H9 (cell line): ENCODE results near the gene SLC29A2. TPM values are rescaled to one million over a fixed set of nuclear protein-coding genes. Genes with fewer than 3 reads are reported as not detected.

ENCODE experiments used
- DNase-seq: peaks from one replicate; pipeline ENCODE4 v3.0.0-alpha.2; 2017
- H2AFZ ChIP-seq: one replicate; pipeline ENCODE4 v1.6.1; 2013; ENCODE audit warnings: mild to moderate bottlenecking, low read length, control low read depth, moderate library complexity
- H2AK5ac ChIP-seq: 2 replicates; pipeline ENCODE4 v1.6.1; 2013; ENCODE audit warnings: low read length, control low read depth, mixed read lengths; ENCODE audit not compliant: insufficient read length
- H2BK120ac ChIP-seq: one replicate; pipeline ENCODE4 v1.6.1; 2013; ENCODE audit warnings: low read depth, mild to moderate bottlenecking, low read length, control low read depth, inconsistent platforms; ENCODE audit not compliant: poor library complexity, severe bottlenecking
- H2BK12ac ChIP-seq: 2 replicates; pipeline ENCODE4 v1.6.1; 2013; ENCODE audit warnings: low read length, control low read depth, mixed read lengths, low read depth; ENCODE audit not compliant: insufficient read length
- H2BK15ac ChIP-seq: 2 replicates; pipeline ENCODE4 v1.6.1; 2013; ENCODE audit warnings: low read depth, low read length, control low read depth
- H2BK20ac ChIP-seq: one replicate; pipeline ENCODE4 v1.6.1; 2013; ENCODE audit warnings: low read depth, mild to moderate bottlenecking, low read length, control low read depth, inconsistent platforms; ENCODE audit not compliant: poor library complexity, severe bottlenecking
- H2BK5ac ChIP-seq: 2 replicates; pipeline ENCODE4 v1.6.1; 2013; ENCODE audit warnings: low read length, control low read depth, mixed read lengths; ENCODE audit not compliant: insufficient read length
- H3K14ac ChIP-seq: 2 replicates; pipeline ENCODE4 v1.6.1; 2013; ENCODE audit warnings: low read length, control low read depth; ENCODE audit not compliant: insufficient read depth
- H3K18ac ChIP-seq: 2 replicates; pipeline ENCODE4 v1.6.1; 2013; ENCODE audit warnings: low read depth, mild to moderate bottlenecking, mixed read lengths, low read length, control low read depth; ENCODE audit not compliant: insufficient read length
- H3K23ac ChIP-seq: 2 replicates; pipeline ENCODE4 v1.6.1; 2013; ENCODE audit warnings: low read length, control low read depth, mixed read lengths, low read depth; ENCODE audit not compliant: insufficient read length
- H3K23me2 ChIP-seq: 2 replicates; pipeline ENCODE4 v1.6.1; 2013; ENCODE audit warnings: low read depth, mild to moderate bottlenecking, mixed read lengths, low read length, control low read depth; ENCODE audit not compliant: insufficient read length, poor library complexity, severe bottlenecking
- H3K27ac ChIP-seq: 2 replicates; pipeline ENCODE4 v1.5.1; 2013; ENCODE audit warnings: low read length, control low read depth, mixed read lengths, low read depth; ENCODE audit not compliant: insufficient read length
- H3K27me3 ChIP-seq: 2 replicates; pipeline ENCODE4 v1.6.1; 2013; ENCODE audit warnings: low read length, control low read depth, inconsistent platforms; ENCODE audit not compliant: insufficient read depth
- H3K4ac ChIP-seq: 2 replicates; pipeline ENCODE4 v1.6.1; 2013; ENCODE audit warnings: low read depth, mild to moderate bottlenecking, control low read depth, inconsistent platforms, low read length, moderate library complexity
- H3K4me1 ChIP-seq: 2 replicates; pipeline ENCODE4 v1.6.1; 2013; ENCODE audit warnings: low read length, control low read depth, inconsistent platforms; ENCODE audit not compliant: insufficient read depth
- H3K4me2 ChIP-seq: 2 replicates; pipeline ENCODE4 v1.6.1; 2013; ENCODE audit warnings: low read length, control low read depth, mixed read lengths; ENCODE audit not compliant: insufficient read length, insufficient read depth
- H3K56ac ChIP-seq: 2 replicates; pipeline ENCODE4 v1.6.1; 2013; ENCODE audit warnings: low read depth, mild to moderate bottlenecking, mixed read lengths, low read length, control low read depth; ENCODE audit not compliant: insufficient read length
- H3K79me1 ChIP-seq: 2 replicates; pipeline ENCODE4 v1.6.1; 2013; ENCODE audit warnings: low read depth, mild to moderate bottlenecking, moderate library complexity, low read length, control low read depth, inconsistent platforms; ENCODE audit not compliant: insufficient read depth, poor library complexity, severe bottlenecking
- H3K79me2 ChIP-seq: 2 replicates; pipeline ENCODE4 v1.6.1; 2013; ENCODE audit warnings: low read length, control low read depth, inconsistent platforms; ENCODE audit not compliant: insufficient read depth
- H3K9ac ChIP-seq: 2 replicates; pipeline ENCODE4 v1.6.1; 2013; ENCODE audit warnings: low read length, control low read depth, mixed read lengths; ENCODE audit not compliant: insufficient read length; ENCODE audit errors: extremely low read depth
- H3K9me3 ChIP-seq: one replicate; pipeline ENCODE4 v1.6.1; 2013; ENCODE audit warnings: low read depth, low read length, inconsistent platforms; ENCODE audit not compliant: control insufficient read depth
- H3T11ph ChIP-seq: one replicate; pipeline ENCODE4 v1.6.1; 2013; ENCODE audit warnings: mild to moderate bottlenecking, low read length, control low read depth, inconsistent platforms
- H4K20me1 ChIP-seq: one replicate; pipeline ENCODE4 v1.6.1; 2013; ENCODE audit not compliant: control insufficient read depth, insufficient read length, insufficient read depth
- H4K5ac ChIP-seq: 2 replicates; pipeline ENCODE4 v1.6.1; 2013; ENCODE audit warnings: low read depth, mild to moderate bottlenecking, mixed read lengths, low read length, control low read depth; ENCODE audit not compliant: insufficient read length
- H4K8ac ChIP-seq: replicated peaks from 2 replicates; pipeline ENCODE4 v1.6.1; 2013; ENCODE audit warnings: low read length, control low read depth, mixed read lengths, low read depth; ENCODE audit not compliant: insufficient read length
- H4K91ac ChIP-seq: 2 replicates; pipeline ENCODE4 v1.6.1; 2013; ENCODE audit warnings: low read depth, mild to moderate bottlenecking, moderate library complexity, mixed read lengths, low read length, control low read depth; ENCODE audit not compliant: insufficient read length
- H3K27ac Mint-ChIP-seq, 3 experiments: 2 replicates in 2 of 3; 3 replicates in 1 of 3; pipeline ENCODE4 v1.8.0; 2020 to 2021; ENCODE audit warnings: mixed read lengths in 3 of 3, mild to moderate bottlenecking in 1 of 3, moderate library complexity in 1 of 3
- H3K27me3 Mint-ChIP-seq: 2 replicates; pipeline ENCODE4 v1.8.0; 2021; ENCODE audit warnings: low read depth, mild to moderate bottlenecking, moderate library complexity, mixed read lengths
- H3K36me3 Mint-ChIP-seq, 3 experiments: 2 replicates in 2 of 3; 3 replicates in 1 of 3; pipeline ENCODE4 v1.8.0; 2020 to 2021; ENCODE audit warnings: low read depth in 3 of 3, mixed read lengths in 3 of 3; ENCODE audit not compliant: insufficient read depth in 1 of 3
- H3K4me1 Mint-ChIP-seq, 2 experiments: 2 replicates each; pipeline ENCODE4 v1.8.0; 2020; ENCODE audit warnings: mixed read lengths in 2 of 2
- H3K4me3 Mint-ChIP-seq, 2 experiments: 2 replicates in 1 of 2; 3 replicates in 1 of 2; pipeline ENCODE4 v1.8.0; 2020 to 2021; ENCODE audit warnings: mild to moderate bottlenecking in 2 of 2, mixed read lengths in 2 of 2, moderate library complexity in 1 of 2
- H3K9me3 Mint-ChIP-seq, 2 experiments: 2 replicates in 1 of 2; 3 replicates in 1 of 2; pipeline ENCODE4 v1.8.0; 2020; ENCODE audit warnings: mild to moderate bottlenecking in 2 of 2, mixed read lengths in 2 of 2, moderate library complexity in 1 of 2
- WGBS: extraction: QIAGEN DNeasy Blood & Tissue Kit; methylation state at CpG from one replicate; pipeline ENCODE4 v1.1.7; 2013; ENCODE audit warnings: missing lambda C conversion rate, low lambda C conversion rate, mixed read lengths; ENCODE audit not compliant: insufficient read length; ENCODE audit errors: extremely low coverage; 5-methylcytosine and 5-hydroxymethylcytosine counted together
- total RNA-seq: library from RNA; stranded (reverse); gene quantifications from 2 replicates; pipeline ENCODE4 v1.2.1, GENCODE V29; 2021
- TF ChIP-seq, protein P1 (sequence below): fragments of 200-600 bp; sonication (generic); conservative IDR thresholded peaks from 3 replicates; pipeline ENCODE4 v1.8.0; 2021; ENCODE audit warnings: antibody characterized with exemption, mild to moderate bottlenecking

SLC29A2 gene
- total RNA-seq, 1 experiment from 2014 or later, result 29.8 TPM

DNA sequence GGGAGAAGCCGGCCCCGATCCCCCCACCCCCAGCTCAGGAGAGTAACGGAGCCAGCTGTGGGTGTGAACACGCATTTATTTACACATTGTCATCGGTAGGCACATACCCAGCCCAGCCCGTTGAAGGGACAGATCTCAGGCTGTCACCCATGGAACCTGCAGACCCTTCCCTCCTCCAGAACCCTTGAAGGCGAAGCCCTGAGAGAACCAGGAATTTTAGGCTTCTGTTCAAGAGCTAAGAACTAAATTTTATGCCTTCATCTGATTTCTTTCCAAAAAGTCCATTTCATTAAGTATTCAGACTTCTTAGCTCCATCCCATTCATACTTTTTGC, 26.3 kb downstream of the SLC29A2 start:
- peaks cover 4% of the 10 kb centered on the region for H3K27me3 Mint-ChIP-seq
- peaks cover 10 to 20% (median 15%) of the 10 kb centered on the region in 3 experiments for H3K36me3 Mint-ChIP-seq
- Histone ChIP-seq H3K23me2 (peaks cover 18% of the 10 kb centered on the region), H3K9me3 (no peaks in the 10 kb centered on the region), H3K9ac (no peak overlapping the region), H4K91ac (no peak overlapping the region), H3K27ac (no peak overlapping the region), H2BK12ac (no peak overlapping the region), H2BK20ac (no peak overlapping the region), H4K8ac (no peak overlapping the region), H3K56ac (no peak overlapping the region), H3K79me2 (peaks cover 2% of the 10 kb centered on the region; the same call in 1 of the 2 replicates), H3K14ac (no peak overlapping the region), H4K20me1 (peaks cover 3% of the 10 kb centered on the region), H3T11ph (no peak overlapping the region), H3K18ac (no peak overlapping the region), H2AK5ac (no peak overlapping the region), H2BK5ac (no peak overlapping the region), H3K4me1 (no peaks in the 10 kb centered on the region), H2BK15ac (no peak overlapping the region), H3K27me3 (no peaks in the 10 kb centered on the region), H3K4me2 (peak overlapping the region; percentile 84), H2BK120ac (no peak overlapping the region), H3K23ac (no peak overlapping the region), H4K5ac (no peak overlapping the region), H3K4ac (no peak overlapping the region), H3K79me1 (no peaks in the 10 kb centered on the region), H2AFZ (no peak overlapping the region)
- peak overlapping the region in 2 of 3 experiments; percentile 77 to 94; a peak in 3 of 7 replicates for H3K27ac Mint-ChIP-seq
- TF ChIP-seq, protein P1, sequence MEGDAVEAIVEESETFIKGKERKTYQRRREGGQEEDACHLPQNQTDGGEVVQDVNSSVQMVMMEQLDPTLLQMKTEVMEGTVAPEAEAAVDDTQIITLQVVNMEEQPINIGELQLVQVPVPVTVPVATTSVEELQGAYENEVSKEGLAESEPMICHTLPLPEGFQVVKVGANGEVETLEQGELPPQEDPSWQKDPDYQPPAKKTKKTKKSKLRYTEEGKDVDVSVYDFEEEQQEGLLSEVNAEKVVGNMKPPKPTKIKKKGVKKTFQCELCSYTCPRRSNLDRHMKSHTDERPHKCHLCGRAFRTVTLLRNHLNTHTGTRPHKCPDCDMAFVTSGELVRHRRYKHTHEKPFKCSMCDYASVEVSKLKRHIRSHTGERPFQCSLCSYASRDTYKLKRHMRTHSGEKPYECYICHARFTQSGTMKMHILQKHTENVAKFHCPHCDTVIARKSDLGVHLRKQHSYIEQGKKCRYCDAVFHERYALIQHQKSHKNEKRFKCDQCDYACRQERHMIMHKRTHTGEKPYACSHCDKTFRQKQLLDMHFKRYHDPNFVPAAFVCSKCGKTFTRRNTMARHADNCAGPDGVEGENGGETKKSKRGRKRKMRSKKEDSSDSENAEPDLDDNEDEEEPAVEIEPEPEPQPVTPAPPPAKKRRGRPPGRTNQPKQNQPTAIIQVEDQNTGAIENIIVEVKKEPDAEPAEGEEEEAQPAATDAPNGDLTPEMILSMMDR, result no peak
- peaks cover 0 to 3% of the 10 kb centered on the region in 2 experiments; a peak in 4 of 5 replicates for H3K9me3 Mint-ChIP-seq
- no CpG with 5 or more reads among the region's 7 CpGs for WGBS
- DNase-seq, result no peak
- peaks cover 26 to 28% of the 10 kb centered on the region in 2 experiments for H3K4me1 Mint-ChIP-seq
- peak overlapping the region; percentile 95 to 98 for H3K4me3 Mint-ChIP-seq
